CD4-positive, alpha-beta T cell (primary cell): ENCODE measurements around the gene FGF16. TPM values are rescaled to one million over a fixed set of nuclear protein-coding genes. Genes with fewer than 3 reads are reported as not detected.

Source experiments
- ATAC-seq: fragments of 200-7000 bp; cut with Tn5 transposase; one replicate; pipeline ENCODE4 v1.10.0; 2022; ENCODE audit warnings: mild to moderate bottlenecking; ENCODE audit not compliant: poor library complexity
- CTCF ChIA-PET: fragments of 350-600 bp; sonication (Branson Sonifier 250); formaldehyde crosslinking; loops from one replicate; lab custom pipeline; 2021; ENCODE audit warnings: antibody characterized with exemption, inconsistent platforms; lab: Charles Lee
- POLR2A ChIA-PET: fragments of 350-600 bp; sonication (Branson Sonifier 250); formaldehyde crosslinking; loops from one replicate; lab custom pipeline; 2021; ENCODE audit warnings: antibody characterized with exemption, inconsistent platforms; lab: Charles Lee
- DNase-seq, 14 experiments: peaks; one replicate each; pipeline ENCODE4 v3.0.0-alpha.2; 2013 to 2020; ENCODE audit warnings: mixed read lengths in 2 of 14
- H3K27ac ChIP-seq, 2 donors: one replicate each; pipeline versions ENCODE4 v1.5.1 to v1.7.0; 2013; ENCODE audit warnings: low read length in 2 of 2, low read depth in 1 of 2, mild to moderate bottlenecking in 1 of 2
- H3K27me3 ChIP-seq, 2 experiments: 1 replicate in 1 of 2; 2 replicates in 1 of 2; pipeline versions ENCODE4 v1.6.1 to v1.7.0; 2013; ENCODE audit warnings: low read length in 2 of 2, control low read depth in 1 of 2, mild to moderate bottlenecking in 1 of 2, moderate library complexity in 1 of 2; ENCODE audit not compliant: insufficient read depth in 2 of 2, control insufficient read depth in 1 of 2
- H3K36me3 ChIP-seq: one replicate; pipeline ENCODE4 v1.6.1; 2013; ENCODE audit warnings: low read length, control low read depth; ENCODE audit not compliant: insufficient read depth
- H3K4me1 ChIP-seq: one replicate; pipeline ENCODE4 v1.6.1; 2013; ENCODE audit warnings: low read length, control low read depth; ENCODE audit not compliant: insufficient read depth
- H3K4me3 ChIP-seq: one replicate; pipeline ENCODE4 v1.5.1; 2013; ENCODE audit warnings: mild to moderate bottlenecking, low read length, moderate library complexity
- H3K9me3 ChIP-seq, 2 experiments: 1 replicate in 1 of 2; 2 replicates in 1 of 2; pipeline versions ENCODE4 v1.6.1 to v1.7.0; 2013; ENCODE audit warnings: low read length in 2 of 2, mild to moderate bottlenecking in 2 of 2, control low read depth in 1 of 2, moderate library complexity in 1 of 2; ENCODE audit not compliant: control insufficient read depth in 1 of 2, insufficient read depth in 1 of 2
- H3K27ac Mint-ChIP-seq: one replicate; pipeline ENCODE4 v1.8.0; 2020; ENCODE audit warnings: mixed read lengths
- H3K27me3 Mint-ChIP-seq: one replicate; pipeline ENCODE4 v1.8.0; 2021; ENCODE audit warnings: mixed read lengths
- H3K36me3 Mint-ChIP-seq: one replicate; pipeline ENCODE4 v1.8.0; 2021; ENCODE audit warnings: low read depth, mixed read lengths
- H3K4me1 Mint-ChIP-seq: one replicate; pipeline ENCODE4 v1.8.0; 2021; ENCODE audit warnings: low read depth, mixed read lengths
- H3K4me3 Mint-ChIP-seq: one replicate; pipeline ENCODE4 v1.8.0; 2020; ENCODE audit warnings: mild to moderate bottlenecking, mixed read lengths
- H3K9me3 Mint-ChIP-seq: one replicate; pipeline ENCODE4 v1.8.0; 2020; ENCODE audit warnings: mixed read lengths
- CTCF ChIP-seq: fragments of 200-600 bp; IDR thresholded peaks from one replicate; pipeline ENCODE4 v1.8.0; 2022; ENCODE audit warnings: antibody characterized with exemption, mild to moderate bottlenecking
- intact Hi-C, 2 experiments: fragments of 100-400 bp; cut with DNase I in 1 of 2; cut with micrococcal nuclease in 1 of 2; formaldehyde crosslinking; loops; one replicate each; pipeline versions ENCODE4 v1.15.1 to v1.9.0; 2023 to 2025; cut with DNase I, micrococcal nuclease
- total RNA-seq, 174 experiments: library from RNA in 2 of 174; stranded (reverse) in 2 of 174; gene quantifications; one replicate each; pipeline ENCODE4 v1.2.3 and lab custom pipeline; 2021 to 2026

FGF16 gene
- total RNA-seq, 2 experiments from 2014 or later, result not detected

- Mint-ChIP-seq H3K27ac (no peak overlapping the region), H3K36me3 (no peaks in the 10 kb centered on the region), H3K27me3 (no peaks in the 10 kb centered on the region), H3K4me3 (no peak overlapping the region), H3K4me1 (no peaks in the 10 kb centered on the region), H3K9me3 (no peaks in the 10 kb centered on the region)
- no peak for TF ChIP-seq CTCF
- intact Hi-C loops, result no loop called here
- Histone ChIP-seq H3K9me3 (no peaks in the 10 kb centered on the region), H3K4me3 (no peak overlapping the region), H3K27me3 (no peaks in the 10 kb centered on the region), H3K27ac (no peak overlapping the region), H3K4me1 (no peaks in the 10 kb centered on the region), H3K36me3 (no peaks in the 10 kb centered on the region)
- POLR2A ChIA-PET, result no interaction called here
- DNase-seq, result no peak
- CTCF ChIA-PET, result no interaction called here
- ATAC-seq, result no peak
Measured at GRCh38 chrX:77434962-77435361, 12.2 kb upstream of the FGF16 start.

DNA sequence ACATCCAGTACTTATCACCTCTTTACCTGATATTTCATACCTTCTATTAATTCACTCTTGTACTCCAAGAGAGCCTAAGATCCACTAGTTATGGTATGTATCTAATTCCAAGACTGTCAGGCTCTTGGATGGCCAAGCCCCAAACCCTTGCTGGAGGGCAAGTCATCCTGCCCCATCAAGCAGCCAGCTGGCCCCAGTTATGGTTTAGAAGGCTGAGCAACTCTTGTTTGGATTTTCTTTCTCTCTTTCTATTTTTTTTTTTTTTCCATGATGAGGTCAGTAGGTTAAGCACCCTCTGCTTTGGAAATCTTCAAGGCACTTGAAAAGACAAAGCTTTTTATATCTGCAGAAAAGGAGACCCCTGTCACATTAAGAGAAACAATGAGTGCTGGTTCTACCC is 10.9 kb upstream of the FGF16 start:
- intact Hi-C loops, result no loop called here
- Mint-ChIP-seq H3K4me3 (no peak overlapping the region), H3K4me1 (no peaks in the 10 kb centered on the region), H3K27ac (no peak overlapping the region), H3K36me3 (no peaks in the 10 kb centered on the region), H3K9me3 (no peaks in the 10 kb centered on the region), H3K27me3 (no peaks in the 10 kb centered on the region)
- H3K27me3 ChIP-seq, result no peaks in the 10 kb centered on the region
- CTCF ChIA-PET, result no interaction called here
- no peaks in the 10 kb centered on the region for H3K4me1 ChIP-seq
- H3K4me3 ChIP-seq, result no peak overlapping the region
- no peaks in the 10 kb centered on the region for H3K9me3 ChIP-seq
- H3K27ac ChIP-seq, result no peak overlapping the region
- no peak for TF ChIP-seq CTCF
- POLR2A ChIA-PET, result no interaction called here
- DNase-seq (no peak), ATAC-seq (no peak)
- no peaks in the 10 kb centered on the region for H3K36me3 ChIP-seq

DNA sequence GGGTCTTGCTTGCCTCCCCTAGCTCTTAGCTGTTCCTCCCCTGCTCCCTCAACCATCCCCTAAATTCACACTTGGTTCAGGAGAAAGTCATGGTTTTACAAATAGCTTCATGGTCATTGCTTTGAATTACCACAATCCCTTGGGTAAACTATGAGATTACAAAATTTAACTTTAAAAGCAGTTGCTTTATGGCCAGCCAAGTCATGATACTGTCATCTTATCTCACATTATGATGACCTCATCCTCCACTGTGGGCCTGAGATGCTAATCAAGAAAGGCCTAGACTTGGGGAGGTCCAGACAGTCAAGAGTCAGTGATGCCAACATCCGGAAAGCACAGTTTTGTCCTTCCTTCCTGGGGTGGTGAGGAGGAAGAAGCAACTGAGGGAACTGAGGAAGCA is 10.5 kb upstream of the FGF16 start:
- Mint-ChIP-seq H3K4me1 (no peaks in the 10 kb centered on the region), H3K27ac (no peak overlapping the region), H3K27me3 (no peaks in the 10 kb centered on the region), H3K4me3 (no peak overlapping the region), H3K36me3 (no peaks in the 10 kb centered on the region), H3K9me3 (no peaks in the 10 kb centered on the region)
- no peaks in the 10 kb centered on the region for H3K9me3 ChIP-seq
- H3K4me1 ChIP-seq, result no peaks in the 10 kb centered on the region
- TF ChIP-seq CTCF, result no peak
- intact Hi-C loops, result no loop called here
- H3K4me3 ChIP-seq, result no peak overlapping the region
- H3K27me3 ChIP-seq, result no peaks in the 10 kb centered on the region
- POLR2A ChIA-PET, result no interaction called here
- DNase-seq, result no peak
- no peak overlapping the region for H3K27ac ChIP-seq
- CTCF ChIA-PET, result no interaction called here
- ATAC-seq, result no peak
- H3K36me3 ChIP-seq, result no peaks in the 10 kb centered on the region
